GM12892 (cell line): ENCODE measurements around the gene USB1.

Experiments used
- DNase-seq: peaks from one replicate; pipeline ENCODE4 v3.0.0; 2011; ENCODE audit not compliant: insufficient read length
- FAIRE-seq: peaks from 2 replicates; lab custom pipeline; 2011; peaks lifted over from hg19 to GRCh38; lab: Jason Lieb, UNC
- POLR2A ChIP-seq: IDR thresholded peaks from 2 replicates; pipeline ENCODE4 v1.6.1; 2011; ENCODE audit warnings: low read depth, low read length, control low read depth
- POLR2AphosphoS5 ChIP-seq: IDR thresholded peaks from 2 replicates; pipeline ENCODE4 v1.6.1; 2011; ENCODE audit warnings: low read depth, low read length, control low read depth
- TAF1 ChIP-seq: IDR thresholded peaks from 2 replicates; pipeline ENCODE4 v1.6.1; 2011; ENCODE audit warnings: low read depth, mild to moderate bottlenecking, control low read depth, low read length, borderline replicate concordance

The USB1 gene

DNA sequence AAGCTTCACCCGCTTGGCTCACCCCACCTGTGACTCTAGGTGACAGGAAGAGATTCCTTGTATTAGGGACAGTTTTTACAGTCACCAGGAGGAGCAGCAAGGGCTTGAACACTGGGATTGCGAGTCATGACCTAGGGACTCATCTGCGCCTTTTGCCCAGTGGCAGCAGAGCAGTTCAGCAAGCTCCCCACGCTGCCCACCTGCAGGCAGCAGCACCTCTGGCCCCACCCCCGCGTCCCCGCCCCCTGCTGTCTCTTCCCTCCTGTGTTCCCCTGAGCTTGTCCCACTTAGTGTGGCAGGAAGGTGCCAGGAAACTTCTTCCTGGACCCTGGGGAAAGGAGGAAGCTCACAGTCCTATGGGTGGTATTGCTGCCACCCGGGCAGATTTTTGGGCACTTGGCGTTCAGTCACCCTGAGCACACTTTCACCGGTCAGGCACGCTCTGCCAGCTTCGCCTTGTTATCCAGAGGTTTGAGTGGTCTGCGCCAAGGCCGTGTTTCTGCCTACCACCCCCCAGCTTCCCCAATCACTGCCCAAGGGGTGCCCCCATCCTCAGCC is 33.0 kb downstream of the USB1 start:
- no peak for TF ChIP-seq TAF1
- DNase-seq (no peak), FAIRE-seq (no peak)

- TF ChIP-seq POLR2AphosphoS5 = no peak
- TF ChIP-seq TAF1 = no peak
- TF ChIP-seq POLR2A = no peak
- FAIRE-seq = no peak
- DNase-seq = no peak
These were observed 33.6 kb downstream of the USB1 start for GRCh38 chr16:58034774-58035173.

GRCh38 chr16:58035356-58036170 is 34.4 kb downstream of the USB1 start:
- DNase-seq (no peak), FAIRE-seq (no peak)
- TF ChIP-seq POLR2A (no peak), TAF1 (no peak), POLR2AphosphoS5 (no peak)

DNA sequence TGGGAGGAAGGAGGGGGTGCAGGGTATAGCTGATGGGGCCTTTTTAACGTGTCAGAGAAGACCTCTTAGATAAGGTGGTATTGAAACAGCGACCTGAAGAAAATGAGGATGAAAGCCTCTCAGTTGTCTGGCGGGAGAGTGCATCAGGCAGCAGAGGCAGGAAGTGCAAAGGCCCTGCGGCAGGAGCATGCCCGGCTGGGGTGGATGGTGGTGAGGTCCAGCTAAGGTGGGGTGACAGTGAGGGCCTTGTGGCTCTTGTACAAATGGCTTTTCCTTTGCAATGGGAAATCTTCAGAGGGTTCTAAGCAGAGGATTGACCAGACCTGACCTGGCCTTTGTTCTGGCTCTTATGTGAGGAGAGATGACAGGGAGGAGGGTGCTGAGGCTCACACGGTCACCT is 35.7 kb downstream of the USB1 start:
- DNase-seq (no peak), FAIRE-seq (no peak)
- TF ChIP-seq TAF1 (no peak), POLR2AphosphoS5 (no peak), POLR2A (no peak)

DNA sequence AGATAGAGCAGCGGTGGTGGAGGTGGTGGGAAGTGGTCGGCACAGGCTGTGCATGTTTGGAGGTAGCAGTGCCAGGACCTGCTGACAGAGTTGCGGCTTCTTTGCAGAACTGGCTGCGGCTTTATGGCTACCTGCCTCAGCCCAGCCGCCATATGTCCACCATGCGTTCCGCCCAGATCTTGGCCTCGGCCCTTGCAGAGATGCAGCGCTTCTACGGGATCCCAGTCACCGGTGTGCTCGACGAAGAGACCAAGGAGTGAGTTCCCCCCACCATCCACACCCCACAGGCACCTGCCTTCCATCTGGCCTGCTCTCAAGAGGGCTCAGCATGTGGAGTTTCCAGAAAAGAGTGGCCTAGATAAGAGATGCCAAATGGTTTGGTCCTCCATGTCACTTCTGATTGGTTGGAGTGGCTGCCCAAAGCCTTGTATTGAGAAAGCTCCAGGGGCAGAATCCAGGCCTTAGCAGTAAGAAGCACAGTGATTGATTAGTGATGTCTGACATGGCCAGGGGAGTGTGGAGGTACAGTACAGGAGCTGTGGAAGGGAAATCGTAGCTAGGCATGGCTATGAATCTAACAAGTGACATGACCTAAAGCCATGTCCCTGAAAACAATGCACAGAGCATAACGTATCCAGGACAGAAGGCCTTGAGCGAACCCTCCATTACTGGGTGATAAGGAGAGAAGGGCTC is 36.3 kb downstream of the USB1 start:
- DNase-seq (no peak), FAIRE-seq (no peak)
- TF ChIP-seq POLR2AphosphoS5 (no peak), TAF1 (no peak), POLR2A (no peak)

DNA sequence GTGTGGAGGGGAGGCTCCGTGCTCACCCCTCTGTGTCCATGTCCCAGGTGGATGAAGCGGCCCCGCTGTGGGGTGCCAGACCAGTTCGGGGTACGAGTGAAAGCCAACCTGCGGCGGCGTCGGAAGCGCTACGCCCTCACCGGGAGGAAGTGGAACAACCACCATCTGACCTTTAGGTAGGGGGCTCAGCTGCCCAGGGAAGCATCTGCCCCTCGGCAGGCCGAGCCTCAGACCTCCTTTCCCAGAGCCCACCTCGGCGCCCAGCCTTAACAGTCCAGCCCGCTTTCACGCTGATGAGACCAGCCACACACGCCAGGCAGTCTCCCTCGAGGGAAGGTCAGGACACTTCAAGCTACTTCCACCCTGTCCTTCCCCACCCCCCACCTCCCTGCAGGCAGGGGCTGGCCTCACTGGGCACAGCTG is 37.0 kb downstream of the USB1 start:
- TF ChIP-seq POLR2AphosphoS5 (no peak), TAF1 (no peak), POLR2A (no peak)
- FAIRE-seq (no peak), DNase-seq (no peak)

- FAIRE-seq (no peak), DNase-seq (no peak)
- TF ChIP-seq TAF1 (no peak), POLR2AphosphoS5 (no peak), POLR2A (no peak)
These were observed 38.8 kb downstream of the USB1 start for GRCh38 chr16:58039829-58040495.

DNA sequence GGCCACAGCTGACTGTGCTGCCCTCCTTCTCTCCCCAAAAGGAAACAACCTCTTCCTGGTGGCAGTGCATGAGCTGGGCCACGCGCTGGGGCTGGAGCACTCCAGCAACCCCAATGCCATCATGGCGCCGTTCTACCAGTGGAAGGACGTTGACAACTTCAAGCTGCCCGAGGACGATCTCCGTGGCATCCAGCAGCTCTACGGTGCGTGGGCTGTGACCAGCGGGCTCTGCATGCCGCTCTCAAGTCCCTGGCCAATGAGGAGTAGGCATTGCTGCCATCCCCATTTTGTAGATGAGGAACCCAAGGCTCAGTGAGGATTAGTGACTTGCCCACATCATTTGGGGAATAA is 39.3 kb downstream of the USB1 start:
- FAIRE-seq (no peak), DNase-seq (no peak)
- TF ChIP-seq POLR2AphosphoS5 (no peak), TAF1 (no peak), POLR2A (no peak)

GRCh38 chr16:58040945-58041627 is 39.9 kb downstream of the USB1 start:
- FAIRE-seq (no peak), DNase-seq (no peak)
- TF ChIP-seq TAF1 (no peak), POLR2AphosphoS5 (no peak), POLR2A (no peak)

DNA sequence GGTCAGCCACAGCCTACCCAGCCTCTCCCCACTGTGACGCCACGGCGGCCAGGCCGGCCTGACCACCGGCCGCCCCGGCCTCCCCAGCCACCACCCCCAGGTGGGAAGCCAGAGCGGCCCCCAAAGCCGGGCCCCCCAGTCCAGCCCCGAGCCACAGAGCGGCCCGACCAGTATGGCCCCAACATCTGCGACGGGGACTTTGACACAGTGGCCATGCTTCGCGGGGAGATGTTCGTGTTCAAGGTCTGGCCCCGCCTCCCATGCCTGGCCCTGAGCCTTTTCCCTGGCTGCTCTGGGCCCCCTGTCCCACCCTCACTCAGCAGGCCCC is 40.4 kb downstream of the USB1 start:
- no peak for DNase-seq
- no peak for FAIRE-seq
- TF ChIP-seq POLR2AphosphoS5 (no peak), TAF1 (no peak), POLR2A (no peak)

DNA sequence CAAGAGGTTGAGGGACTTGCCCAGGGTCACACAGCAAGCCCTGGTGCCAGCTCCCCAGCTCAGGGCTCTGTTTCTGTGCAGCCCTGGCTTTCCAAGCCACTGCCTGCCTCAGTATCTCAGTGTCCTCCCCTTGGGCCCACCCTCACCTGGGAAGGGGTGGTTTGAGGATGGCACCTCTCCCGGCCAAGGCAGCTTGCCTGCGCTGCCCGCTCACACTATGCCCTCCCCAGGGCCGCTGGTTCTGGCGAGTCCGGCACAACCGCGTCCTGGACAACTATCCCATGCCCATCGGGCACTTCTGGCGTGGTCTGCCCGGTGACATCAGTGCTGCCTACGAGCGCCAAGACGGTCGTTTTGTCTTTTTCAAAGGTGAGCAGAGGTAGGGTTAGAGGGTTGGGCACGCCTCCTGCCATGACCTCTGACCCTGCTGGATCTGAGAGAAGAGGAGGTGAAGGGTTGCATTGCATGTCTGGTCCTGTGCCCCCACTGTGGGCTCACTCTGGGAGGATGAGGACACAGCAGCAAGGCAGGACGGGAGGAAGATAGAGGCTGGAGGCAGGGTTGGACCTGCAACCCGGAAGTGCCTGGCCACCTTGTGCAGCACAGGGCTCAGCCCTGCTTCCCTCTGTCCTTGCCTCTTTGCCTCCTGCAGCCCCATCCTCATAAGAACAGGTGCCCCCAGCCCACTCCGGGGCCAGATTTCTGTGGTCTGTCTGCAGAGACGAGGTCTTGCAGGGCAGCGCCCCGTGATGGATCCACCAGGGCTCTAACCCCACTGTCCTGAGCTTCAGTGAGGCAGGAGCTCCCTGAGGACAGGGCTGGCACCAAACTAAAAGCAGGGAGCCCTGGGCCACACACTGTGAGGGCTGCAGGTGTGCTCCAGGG is 41.0 kb downstream of the USB1 start:
- no peak for FAIRE-seq
- TF ChIP-seq POLR2A = no peak
- TF ChIP-seq TAF1 = no peak
- no peak for TF ChIP-seq POLR2AphosphoS5
- no peak for DNase-seq
